COLO668 (cell line): Measurements from ENCODE around the gene TIMM23B.
A peak's percentile ranks its signal among the peaks of the same experiment; 100 is the strongest.
"Not testable (repeated sequence)": the region's sequence is repeated elsewhere in the genome, so short reads cannot be mapped to it uniquely, and the experiment has no call there.

ENCODE experiments used
- DNase-seq: peaks from one replicate; lab custom pipeline; 2025; ENCODE audit not compliant: unreplicated experiment; lab: John Stamatoyannopoulos, UW

TIMM23B gene

GRCh38 chr10:49972094-49972493, 30.2 kb downstream of the TIMM23B start:
- not testable (repeated sequence) for DNase-seq

DNA sequence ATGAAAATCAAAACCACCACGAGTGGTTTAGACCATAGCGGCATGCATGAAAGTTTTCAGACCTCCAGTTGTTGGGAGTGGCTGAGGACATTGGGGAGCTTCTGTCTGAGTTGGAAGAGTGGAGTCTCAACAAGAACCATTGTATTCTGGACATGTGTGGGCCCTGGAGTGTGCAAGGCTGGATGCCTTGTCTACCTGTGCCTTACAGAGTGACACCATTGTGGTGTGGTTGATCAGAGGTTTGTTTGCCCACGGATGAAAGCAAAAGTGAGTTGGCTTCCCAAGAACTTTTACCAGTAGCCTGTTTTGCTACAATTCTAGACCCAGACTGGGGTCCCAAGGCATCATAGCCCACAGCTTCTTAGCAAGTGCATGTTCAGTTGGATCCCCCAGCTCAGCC, 35.9 kb downstream of the TIMM23B start:
- not testable (repeated sequence) for DNase-seq

- not testable (repeated sequence) for DNase-seq
Observed at GRCh38 chr10:49987207-49987606, 45.4 kb downstream of the TIMM23B start.

DNA sequence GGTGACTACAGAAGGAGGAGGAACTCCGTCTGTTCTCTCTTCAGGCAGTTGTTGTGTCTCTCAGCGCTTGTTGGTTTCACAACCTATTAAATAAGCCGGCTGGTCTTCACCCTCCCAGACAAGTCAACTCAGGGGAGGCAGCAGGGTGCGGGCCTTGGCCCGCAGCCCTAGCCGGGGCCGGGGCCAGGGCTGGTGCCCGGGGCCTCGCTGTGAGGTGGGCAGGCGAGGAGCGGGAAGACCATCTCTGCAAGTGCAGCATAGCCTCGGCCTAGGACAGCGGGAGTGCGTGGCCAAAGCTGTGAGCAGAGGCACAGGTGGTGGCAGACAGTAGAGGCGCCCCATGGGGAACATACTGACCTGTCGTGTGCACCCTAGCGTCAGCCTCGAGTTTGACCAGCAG, 46.5 kb downstream of the TIMM23B start, which contains the start of gene AGAP6:
Gene AGAP6, plus strand, starts transcription at position 31 of the 400 bp plus-strand sequence. Its CDS starts 310 bp downstream, at position 341.
- DNase-seq: not testable (repeated sequence)

GRCh38 chr10:49995321-49995720, 53.5 kb downstream of the TIMM23B start:
- not testable (repeated sequence) for DNase-seq

GRCh38 chr10:50014024-50014423, 72.2 kb downstream of the TIMM23B start:
- DNase-seq: not testable (repeated sequence)

- DNase-seq: not testable (repeated sequence)
Observed at GRCh38 chr10:50015596-50016220, 73.9 kb downstream of the TIMM23B start.

DNA sequence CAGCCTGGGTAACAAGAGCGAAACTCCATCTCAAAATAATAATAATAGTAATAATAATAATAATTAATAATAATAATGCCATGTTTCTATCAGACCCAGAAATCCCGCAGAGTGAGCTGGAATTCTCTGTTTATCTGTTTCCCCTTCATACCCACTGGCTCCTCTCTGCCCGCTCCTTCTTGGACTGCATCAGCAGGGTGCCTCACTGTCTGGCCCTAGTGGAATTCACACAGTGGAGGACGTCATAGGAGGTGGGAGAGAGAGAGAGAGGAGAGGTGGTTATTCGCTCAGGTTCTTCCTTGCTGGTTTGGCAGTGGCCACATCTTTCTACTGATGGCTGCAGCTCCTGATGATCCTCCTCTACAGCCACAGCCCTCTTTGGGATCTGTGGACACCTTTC, 75.1 kb downstream of the TIMM23B start:
- DNase-seq: not testable (repeated sequence)

DNA sequence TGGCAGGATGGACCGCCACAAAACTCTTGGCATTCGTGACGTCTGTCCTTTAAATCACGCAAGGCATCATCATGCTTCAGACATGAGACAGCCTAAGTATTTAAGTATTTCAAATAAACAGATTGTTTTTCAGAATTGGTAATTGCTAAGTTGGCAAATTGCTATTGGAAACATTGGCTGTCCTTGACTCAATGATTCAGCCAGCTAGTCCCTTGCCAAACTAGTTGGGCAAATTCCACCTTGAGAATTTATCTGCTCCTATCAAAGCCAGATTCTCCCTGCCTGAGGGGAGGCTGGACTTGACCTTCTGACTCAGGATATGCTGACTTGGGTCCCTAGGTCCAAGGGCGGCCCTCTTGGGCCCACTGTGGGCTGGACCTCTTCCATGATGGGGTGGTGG, 75.8 kb downstream of the TIMM23B start:
- DNase-seq: not testable (repeated sequence)

- DNase-seq: peak; percentile 31
Observed at GRCh38 chr10:50019279-50019678, 77.4 kb downstream of the TIMM23B start.

DNA sequence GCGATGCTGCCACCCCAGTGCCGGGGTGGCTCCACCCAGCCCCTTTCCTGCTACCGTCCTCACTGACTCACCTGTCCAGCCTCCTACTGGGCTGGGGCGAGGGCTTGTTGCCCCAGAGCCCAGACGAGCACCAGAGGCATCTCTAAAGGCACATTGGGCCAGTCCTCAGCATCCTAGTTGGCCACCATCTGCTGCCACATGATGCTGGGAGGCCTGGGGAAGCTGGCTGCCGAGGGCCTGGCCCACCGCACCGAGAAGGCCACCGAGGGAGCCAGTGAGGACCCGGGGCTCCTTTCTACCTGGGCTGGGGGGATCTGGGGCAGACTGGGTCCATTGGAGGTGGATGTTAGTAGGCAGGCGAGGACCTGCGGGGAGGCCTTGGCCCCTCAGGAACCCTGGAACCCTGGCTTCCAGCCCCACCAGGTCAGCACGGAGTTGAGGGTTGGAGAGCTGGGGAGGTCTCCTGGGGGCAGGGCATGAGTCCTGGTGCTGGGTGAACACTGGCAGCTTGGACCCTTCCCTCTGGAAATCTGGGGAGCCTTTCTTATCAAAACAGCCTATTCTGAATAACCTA, 78.7 kb downstream of the TIMM23B start:
- DNase-seq: not testable (repeated sequence)

GRCh38 chr10:50021646-50022045, 79.8 kb downstream of the TIMM23B start:
- no peak for DNase-seq
